Liver (tissue), 9 donors: ENCODE data around the gene RPS3. TPM values are rescaled to one million over a fixed set of nuclear protein-coding genes. Genes with fewer than 3 reads are reported as not detected.

Experiments used
- DNase-seq: peaks from one replicate; pipeline ENCODE4 v3.0.0-alpha.2; 2017; ENCODE audit warnings: low spot score
- H3K27ac ChIP-seq, 2 donors: one replicate each; pipeline ENCODE4 v1.7.0; 2013; ENCODE audit warnings: inconsistent platforms in 2 of 2, low read length in 2 of 2, control low read depth in 1 of 2, low read depth in 1 of 2, mild to moderate bottlenecking in 1 of 2
- H3K27me3 ChIP-seq, 4 donors: one replicate each; pipeline versions ENCODE4 v1.6.1 to v1.7.0; 2013; ENCODE audit warnings: low read length in 3 of 4, inconsistent platforms in 1 of 4, mild to moderate bottlenecking in 1 of 4, moderate library complexity in 1 of 4; ENCODE audit not compliant: control insufficient read depth in 4 of 4, insufficient read depth in 4 of 4
- H3K36me3 ChIP-seq, 4 donors: one replicate each; pipeline versions ENCODE4 v1.6.1 to v1.7.0; 2013; ENCODE audit warnings: low read length in 3 of 4, mild to moderate bottlenecking in 3 of 4, low read depth in 1 of 4, moderate library complexity in 1 of 4; ENCODE audit not compliant: control insufficient read depth in 4 of 4, insufficient read depth in 3 of 4
- H3K4me1 ChIP-seq, 4 donors: one replicate each; pipeline versions ENCODE4 v1.6.1 to v1.7.0; 2013; ENCODE audit warnings: low read length in 3 of 4, mild to moderate bottlenecking in 3 of 4, moderate library complexity in 1 of 4; ENCODE audit not compliant: control insufficient read depth in 4 of 4, insufficient read depth in 4 of 4
- H3K4me3 ChIP-seq, 3 donors: one replicate each; pipeline versions ENCODE4 v1.6.1 to v1.7.0; 2013; ENCODE audit warnings: low read length in 3 of 3, control low read depth in 1 of 3, low read depth in 1 of 3, mild to moderate bottlenecking in 1 of 3
- H3K9ac ChIP-seq, 2 donors: one replicate each; pipeline ENCODE4 v1.7.0; 2013; ENCODE audit warnings: low read length in 2 of 2, mild to moderate bottlenecking in 2 of 2, moderate library complexity in 2 of 2, control low read depth in 1 of 2, low read depth in 1 of 2
- H3K9me3 ChIP-seq, 4 donors: one replicate each; pipeline versions ENCODE4 v1.6.1 to v1.7.0; 2013; ENCODE audit warnings: low read length in 3 of 4; ENCODE audit not compliant: control insufficient read depth in 4 of 4
- CTCF ChIP-seq: fragments of 150-350 bp; IDR thresholded peaks from 2 replicates; pipeline ENCODE4 v1.5.1; 2017; ENCODE audit warnings: improper control_type of control experiment, low read depth, low read length; ENCODE audit not compliant: missing input control
- EGR1 ChIP-seq, 2 donors: IDR thresholded peaks; 2 replicates each; pipeline ENCODE4 v1.6.1; 2016 to 2018; ENCODE audit warnings: antibody characterized with exemption in 2 of 2, low read depth in 2 of 2
- FOXA1 ChIP-seq: IDR thresholded peaks from 2 replicates; pipeline ENCODE4 v1.6.1; 2016; ENCODE audit warnings: antibody characterized with exemption
- FOXA2 ChIP-seq: IDR thresholded peaks from 2 replicates; pipeline ENCODE4 v1.6.1; 2016; ENCODE audit warnings: antibody characterized with exemption
- GABPA ChIP-seq, 2 donors: IDR thresholded peaks in 1 of 2; conservative IDR thresholded peaks in 1 of 2; 2 replicates each; pipeline ENCODE4 v1.6.1; 2016; ENCODE audit warnings: antibody characterized with exemption in 2 of 2, mild to moderate bottlenecking in 1 of 2, moderate library complexity in 1 of 2
- HNF4A ChIP-seq, 2 donors: conservative IDR thresholded peaks; 2 replicates each; pipeline ENCODE4 v1.6.1; 2016; ENCODE audit warnings: antibody characterized with exemption in 2 of 2, mild to moderate bottlenecking in 2 of 2
- HNF4G ChIP-seq: IDR thresholded peaks from 2 replicates; pipeline ENCODE4 v1.6.1; 2016; ENCODE audit warnings: antibody characterized with exemption
- JUND ChIP-seq, 2 donors: IDR thresholded peaks; 2 replicates each; pipeline ENCODE4 v1.6.1; 2016; ENCODE audit warnings: antibody characterized with exemption in 2 of 2
- MAX ChIP-seq: IDR thresholded peaks from 2 replicates; pipeline ENCODE4 v1.6.1; 2016; ENCODE audit warnings: antibody characterized with exemption
- NR2F2 ChIP-seq: IDR thresholded peaks from 2 replicates; pipeline ENCODE4 v1.6.1; 2016; ENCODE audit warnings: antibody characterized with exemption
- RAD21 ChIP-seq, 2 donors: IDR thresholded peaks; 2 replicates each; pipeline ENCODE4 v1.6.1; 2016; ENCODE audit warnings: antibody characterized with exemption in 2 of 2, mild to moderate bottlenecking in 2 of 2
- SP1 ChIP-seq: IDR thresholded peaks from 2 replicates; pipeline ENCODE4 v1.6.1; 2018; ENCODE audit warnings: antibody characterized with exemption, mild to moderate bottlenecking
- YY1 ChIP-seq: IDR thresholded peaks from 2 replicates; pipeline ENCODE4 v1.6.1; 2016; ENCODE audit warnings: antibody characterized with exemption, mild to moderate bottlenecking
- WGBS: extraction: QIAGEN DNeasy Blood & Tissue Kit; methylation state at CpG from one replicate; pipeline ENCODE4 v1.1.7; 2013; 5-methylcytosine and 5-hydroxymethylcytosine counted together
- polyA plus RNA-seq, 2 donors: library from polyadenylated mRNA; stranded (reverse) in 1 of 2; unstranded in 1 of 2; fragments of 200-250 nt in 1 of 2; fragments of >200 nt in 1 of 2; fragmentation: Nextera tagmentation in 1 of 2; extraction: Ambion mirVana in 1 of 2; gene quantifications; one replicate each; pipeline versions ENCODE4 v1.2.1 to v1.2.3, GENCODE V29; 2013 to 2015
- total RNA-seq, 2 donors: library from RNA; depleted of rRNA; stranded (reverse); fragments of >200 nt; gene quantifications; one replicate each; pipeline ENCODE4 v1.2.3, GENCODE V29; 2014
- TF ChIP-seq, protein P1 (sequence below): IDR thresholded peaks from 2 replicates; pipeline ENCODE4 v1.6.1; 2016; ENCODE audit warnings: antibody characterized with exemption
- TF ChIP-seq, protein P2 (sequence below): IDR thresholded peaks from 2 replicates; pipeline ENCODE4 v1.6.1; 2016; ENCODE audit warnings: antibody characterized with exemption
- TF ChIP-seq, protein P3 (sequence below): IDR thresholded peaks from 2 replicates; pipeline ENCODE4 v1.6.1; 2016; ENCODE audit warnings: antibody characterized with exemption, mild to moderate bottlenecking
- donor health status: healthy.
- donor health status: healthy.
- donor health status: healthy.
- donor health status: healthy.
- donor health status: healthy.

Gene RPS3
- total and polyA plus RNA-seq, 4 donors = 289 to 1,115 (median 492) TPM

- Histone ChIP-seq H3K4me3 (no peak overlapping the region), H3K9ac (no peak overlapping the region), H3K36me3 (no peaks in the 10 kb centered on the region), H3K27ac (no peak overlapping the region), H3K9me3 (no peaks in the 10 kb centered on the region), H3K27me3 (no peaks in the 10 kb centered on the region), H3K4me1 (no peaks in the 10 kb centered on the region)
- no peak for DNase-seq
- 79% methylated on average over 8 of the region's 8 CpGs for WGBS
- TF ChIP-seq EGR1 (IDR thresholded peaks at IDR 0.05; ENCODE audit: low read depth in 2 of 2) = no peak
- no peak for TF ChIP-seq JUND (IDR thresholded peaks at IDR 0.05)
- no peak for TF ChIP-seq HNF4G
- no peak for TF ChIP-seq MAX
- no peak for TF ChIP-seq CTCF
- TF ChIP-seq RAD21 (IDR thresholded peaks at IDR 0.05) = no peak
- TF ChIP-seq, protein P1, sequence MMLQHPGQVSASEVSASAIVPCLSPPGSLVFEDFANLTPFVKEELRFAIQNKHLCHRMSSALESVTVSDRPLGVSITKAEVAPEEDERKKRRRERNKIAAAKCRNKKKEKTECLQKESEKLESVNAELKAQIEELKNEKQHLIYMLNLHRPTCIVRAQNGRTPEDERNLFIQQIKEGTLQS = no peak
- no peak for TF ChIP-seq NR2F2
- no peak for TF ChIP-seq HNF4A (conservative IDR thresholded peaks at IDR 0.05)
- TF ChIP-seq YY1 = no peak
- no peak for TF ChIP-seq GABPA (IDR thresholded peaks at IDR 0.05 in 1 of 2, conservative IDR thresholded peaks at IDR 0.05 in 1 of 2)
- TF ChIP-seq FOXA1 = no peak
These were observed 5.1 kb upstream of the RPS3 start for GRCh38 chr11:75394085-75394840.

DNA sequence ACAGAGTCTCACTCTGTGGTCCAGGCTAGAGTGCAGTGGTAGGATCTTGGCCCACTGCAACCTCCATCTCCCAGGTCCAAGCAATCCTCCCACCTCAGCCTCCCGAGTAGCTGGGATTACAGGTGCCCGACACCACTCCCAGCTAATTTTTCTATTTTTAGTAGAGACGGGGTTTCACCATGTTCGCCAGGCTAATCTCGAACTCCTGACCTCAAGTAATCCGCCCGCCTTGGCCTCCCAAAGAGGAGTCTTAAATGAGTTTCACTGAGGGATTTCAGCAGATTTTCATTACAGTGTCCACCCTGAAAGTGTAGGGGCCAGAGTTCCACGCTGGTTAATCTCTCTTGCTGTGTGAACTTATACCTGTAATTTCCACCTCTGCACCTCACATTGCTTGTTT is 412 bp upstream of the RPS3 start:
- Histone ChIP-seq H3K4me3 (no peak overlapping the region), H3K9me3 (no peaks in the 10 kb centered on the region), H3K36me3 (peaks cover 0 to 27% (median 25%) of the 10 kb centered on the region in 4 donors), H3K9ac (no peak overlapping the region), H3K4me1 (peaks cover 0 to 14% (median 4%) of the 10 kb centered on the region in 4 donors), H3K27ac (no peak overlapping the region), H3K27me3 (no peaks in the 10 kb centered on the region)
- DNase-seq = no peak
- 72% methylated on average over 8 of the region's 8 CpGs for WGBS
- TF ChIP-seq, protein P2, sequence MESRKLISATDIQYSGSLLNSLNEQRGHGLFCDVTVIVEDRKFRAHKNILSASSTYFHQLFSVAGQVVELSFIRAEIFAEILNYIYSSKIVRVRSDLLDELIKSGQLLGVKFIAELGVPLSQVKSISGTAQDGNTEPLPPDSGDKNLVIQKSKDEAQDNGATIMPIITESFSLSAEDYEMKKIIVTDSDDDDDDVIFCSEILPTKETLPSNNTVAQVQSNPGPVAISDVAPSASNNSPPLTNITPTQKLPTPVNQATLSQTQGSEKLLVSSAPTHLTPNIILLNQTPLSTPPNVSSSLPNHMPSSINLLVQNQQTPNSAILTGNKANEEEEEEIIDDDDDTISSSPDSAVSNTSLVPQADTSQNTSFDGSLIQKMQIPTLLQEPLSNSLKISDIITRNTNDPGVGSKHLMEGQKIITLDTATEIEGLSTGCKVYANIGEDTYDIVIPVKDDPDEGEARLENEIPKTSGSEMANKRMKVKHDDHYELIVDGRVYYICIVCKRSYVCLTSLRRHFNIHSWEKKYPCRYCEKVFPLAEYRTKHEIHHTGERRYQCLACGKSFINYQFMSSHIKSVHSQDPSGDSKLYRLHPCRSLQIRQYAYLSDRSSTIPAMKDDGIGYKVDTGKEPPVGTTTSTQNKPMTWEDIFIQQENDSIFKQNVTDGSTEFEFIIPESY = no peak
- TF ChIP-seq YY1 = no peak
- TF ChIP-seq, protein P1 = no peak
- no peak for TF ChIP-seq FOXA1
- TF ChIP-seq RAD21 (IDR thresholded peaks at IDR 0.05) = no peak
- TF ChIP-seq GABPA (IDR thresholded peaks at IDR 0.05 in 1 of 2, conservative IDR thresholded peaks at IDR 0.05 in 1 of 2) = no peak
- no peak for TF ChIP-seq HNF4G
- TF ChIP-seq FOXA2 = no peak
- TF ChIP-seq, protein P3, sequence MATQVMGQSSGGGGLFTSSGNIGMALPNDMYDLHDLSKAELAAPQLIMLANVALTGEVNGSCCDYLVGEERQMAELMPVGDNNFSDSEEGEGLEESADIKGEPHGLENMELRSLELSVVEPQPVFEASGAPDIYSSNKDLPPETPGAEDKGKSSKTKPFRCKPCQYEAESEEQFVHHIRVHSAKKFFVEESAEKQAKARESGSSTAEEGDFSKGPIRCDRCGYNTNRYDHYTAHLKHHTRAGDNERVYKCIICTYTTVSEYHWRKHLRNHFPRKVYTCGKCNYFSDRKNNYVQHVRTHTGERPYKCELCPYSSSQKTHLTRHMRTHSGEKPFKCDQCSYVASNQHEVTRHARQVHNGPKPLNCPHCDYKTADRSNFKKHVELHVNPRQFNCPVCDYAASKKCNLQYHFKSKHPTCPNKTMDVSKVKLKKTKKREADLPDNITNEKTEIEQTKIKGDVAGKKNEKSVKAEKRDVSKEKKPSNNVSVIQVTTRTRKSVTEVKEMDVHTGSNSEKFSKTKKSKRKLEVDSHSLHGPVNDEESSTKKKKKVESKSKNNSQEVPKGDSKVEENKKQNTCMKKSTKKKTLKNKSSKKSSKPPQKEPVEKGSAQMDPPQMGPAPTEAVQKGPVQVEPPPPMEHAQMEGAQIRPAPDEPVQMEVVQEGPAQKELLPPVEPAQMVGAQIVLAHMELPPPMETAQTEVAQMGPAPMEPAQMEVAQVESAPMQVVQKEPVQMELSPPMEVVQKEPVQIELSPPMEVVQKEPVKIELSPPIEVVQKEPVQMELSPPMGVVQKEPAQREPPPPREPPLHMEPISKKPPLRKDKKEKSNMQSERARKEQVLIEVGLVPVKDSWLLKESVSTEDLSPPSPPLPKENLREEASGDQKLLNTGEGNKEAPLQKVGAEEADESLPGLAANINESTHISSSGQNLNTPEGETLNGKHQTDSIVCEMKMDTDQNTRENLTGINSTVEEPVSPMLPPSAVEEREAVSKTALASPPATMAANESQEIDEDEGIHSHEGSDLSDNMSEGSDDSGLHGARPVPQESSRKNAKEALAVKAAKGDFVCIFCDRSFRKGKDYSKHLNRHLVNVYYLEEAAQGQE = no peak
- TF ChIP-seq MAX = no peak
- TF ChIP-seq SP1 = no peak
